ENCODE data around the gene EEIG1.

Gene EEIG1

GRCh38 chr9:128001151-128001778 lies 20.5 kb upstream of the EEIG1 start:
- WGBS, 2 experiments (ENCODE audit: insufficient coverage in 2 of 2) = 70 to 71% methylated on average over 8 to 10 of the region's 10 CpGs
- H3K27ac ChIP-seq (ENCODE audit: low read depth, low read length, severe bottlenecking) = peak overlapping the region; percentile 96
- no peak overlapping the region for H3K4me3 ChIP-seq (ENCODE audit: extremely low read depth, insufficient read depth, low read length, poor library complexity, severe bottlenecking)
- peaks cover 5% of the 10 kb centered on the region for H3K9me3 ChIP-seq (ENCODE audit: control insufficient read depth, low read length)
- H3K4me1 ChIP-seq (ENCODE audit: control insufficient read depth, insufficient read depth, low read length, poor library complexity, severe bottlenecking) = peaks cover 23% of the 10 kb centered on the region
- no peaks in the 10 kb centered on the region for H3K36me3 ChIP-seq (ENCODE audit: control insufficient read depth, insufficient read depth, low read length)

GRCh38 chr9:127999461-127999860 lies 18.7 kb upstream of the EEIG1 start:
- H3K4me1 ChIP-seq (ENCODE audit: control insufficient read depth, insufficient read depth, low read length, poor library complexity, severe bottlenecking) = peaks cover 23% of the 10 kb centered on the region
- H3K4me3 ChIP-seq (ENCODE audit: extremely low read depth, insufficient read depth, low read length, poor library complexity, severe bottlenecking) = no peak overlapping the region
- peaks cover 5% of the 10 kb centered on the region for H3K9me3 ChIP-seq (ENCODE audit: control insufficient read depth, low read length)
- H3K27ac ChIP-seq (ENCODE audit: low read depth, low read length, severe bottlenecking) = no peak overlapping the region
- no peaks in the 10 kb centered on the region for H3K36me3 ChIP-seq (ENCODE audit: control insufficient read depth, insufficient read depth, low read length)
- 92% methylated on average over 2 of the region's 2 CpGs; no CpG with 5 or more reads in 1 of the 2 experiments for WGBS, 2 experiments (ENCODE audit: insufficient coverage in 2 of 2)

GRCh38 chr9:127993721-127994120 lies 12.9 kb upstream of the EEIG1 start:
- H3K4me3 ChIP-seq (ENCODE audit: extremely low read depth, insufficient read depth, low read length, poor library complexity, severe bottlenecking) = no peak overlapping the region
- no peak overlapping the region for H3K27ac ChIP-seq (ENCODE audit: low read depth, low read length, severe bottlenecking)
- H3K36me3 ChIP-seq (ENCODE audit: control insufficient read depth, insufficient read depth, low read length) = no peaks in the 10 kb centered on the region
- no peaks in the 10 kb centered on the region for H3K9me3 ChIP-seq (ENCODE audit: control insufficient read depth, low read length)
- no peaks in the 10 kb centered on the region for H3K4me1 ChIP-seq (ENCODE audit: control insufficient read depth, insufficient read depth, low read length, poor library complexity, severe bottlenecking)
- 93 to 100% methylated on average over 2 to 3 of the region's 4 CpGs for WGBS, 2 experiments (ENCODE audit: insufficient coverage in 2 of 2)

- Histone ChIP-seq H3K27ac (ENCODE audit: low read depth, low read length, severe bottlenecking) (no peak overlapping the region), H3K4me3 (ENCODE audit: extremely low read depth, insufficient read depth, low read length, poor library complexity, severe bottlenecking) (no peak overlapping the region), H3K36me3 (ENCODE audit: control insufficient read depth, insufficient read depth, low read length) (no peaks in the 10 kb centered on the region), H3K9me3 (ENCODE audit: control insufficient read depth, low read length) (no peaks in the 10 kb centered on the region), H3K4me1 (ENCODE audit: control insufficient read depth, insufficient read depth, low read length, poor library complexity, severe bottlenecking) (no peaks in the 10 kb centered on the region)
- WGBS, 2 experiments (ENCODE audit: insufficient coverage in 2 of 2) = 93% methylated on average over 2 to 3 of the region's 3 CpGs
Measured at GRCh38 chr9:127991757-127992274, 11.0 kb upstream of the EEIG1 start.

GRCh38 chr9:127991017-127991756 lies 10.4 kb upstream of the EEIG1 start:
- no peaks in the 10 kb centered on the region for H3K4me1 ChIP-seq (ENCODE audit: control insufficient read depth, insufficient read depth, low read length, poor library complexity, severe bottlenecking)
- no peaks in the 10 kb centered on the region for H3K36me3 ChIP-seq (ENCODE audit: control insufficient read depth, insufficient read depth, low read length)
- no peak overlapping the region for H3K4me3 ChIP-seq (ENCODE audit: extremely low read depth, insufficient read depth, low read length, poor library complexity, severe bottlenecking)
- H3K9me3 ChIP-seq (ENCODE audit: control insufficient read depth, low read length) = no peaks in the 10 kb centered on the region
- WGBS, 2 experiments (ENCODE audit: insufficient coverage in 2 of 2) = 85 to 95% methylated on average over 6 of the region's 10 CpGs
- no peak overlapping the region for H3K27ac ChIP-seq (ENCODE audit: low read depth, low read length, severe bottlenecking)

- Histone ChIP-seq H3K4me1 (ENCODE audit: control insufficient read depth, insufficient read depth, low read length, poor library complexity, severe bottlenecking) (no peaks in the 10 kb centered on the region), H3K4me3 (ENCODE audit: extremely low read depth, insufficient read depth, low read length, poor library complexity, severe bottlenecking) (no peak overlapping the region), H3K27ac (ENCODE audit: low read depth, low read length, severe bottlenecking) (no peak overlapping the region), H3K9me3 (ENCODE audit: control insufficient read depth, low read length) (no peaks in the 10 kb centered on the region), H3K36me3 (ENCODE audit: control insufficient read depth, insufficient read depth, low read length) (no peaks in the 10 kb centered on the region)
- WGBS, 2 experiments (ENCODE audit: insufficient coverage in 2 of 2) = 67 to 77% methylated on average over 2 of the region's 3 CpGs
Measured at GRCh38 chr9:127990554-127990953, 9.8 kb upstream of the EEIG1 start.

- H3K9me3 ChIP-seq (ENCODE audit: control insufficient read depth, low read length) = no peaks in the 10 kb centered on the region
- H3K27ac ChIP-seq (ENCODE audit: low read depth, low read length, severe bottlenecking) = no peak overlapping the region
- WGBS, 2 experiments (ENCODE audit: insufficient coverage in 2 of 2) = 85 to 93% methylated on average over 3 to 4 of the region's 4 CpGs
- no peak overlapping the region for H3K4me3 ChIP-seq (ENCODE audit: extremely low read depth, insufficient read depth, low read length, poor library complexity, severe bottlenecking)
- no peaks in the 10 kb centered on the region for H3K36me3 ChIP-seq (ENCODE audit: control insufficient read depth, insufficient read depth, low read length)
- no peaks in the 10 kb centered on the region for H3K4me1 ChIP-seq (ENCODE audit: control insufficient read depth, insufficient read depth, low read length, poor library complexity, severe bottlenecking)
Measured at GRCh38 chr9:127989094-127989493, 8.3 kb upstream of the EEIG1 start.

GRCh38 chr9:127987103-127987614 lies 6.4 kb upstream of the EEIG1 start:
- Histone ChIP-seq H3K4me1 (ENCODE audit: control insufficient read depth, insufficient read depth, low read length, poor library complexity, severe bottlenecking) (peaks cover 3% of the 10 kb centered on the region), H3K36me3 (ENCODE audit: control insufficient read depth, insufficient read depth, low read length) (no peaks in the 10 kb centered on the region), H3K27ac (ENCODE audit: low read depth, low read length, severe bottlenecking) (no peak overlapping the region), H3K4me3 (ENCODE audit: extremely low read depth, insufficient read depth, low read length, poor library complexity, severe bottlenecking) (no peak overlapping the region), H3K9me3 (ENCODE audit: control insufficient read depth, low read length) (no peaks in the 10 kb centered on the region)
- WGBS, 2 experiments (ENCODE audit: insufficient coverage in 2 of 2) = 91 to 94% methylated on average over 8 to 9 of the region's 9 CpGs

GRCh38 chr9:127985011-127985410 lies 4.2 kb upstream of the EEIG1 start:
- Histone ChIP-seq H3K4me3 (ENCODE audit: extremely low read depth, insufficient read depth, low read length, poor library complexity, severe bottlenecking) (no peak overlapping the region), H3K27ac (ENCODE audit: low read depth, low read length, severe bottlenecking) (no peak overlapping the region), H3K4me1 (ENCODE audit: control insufficient read depth, insufficient read depth, low read length, poor library complexity, severe bottlenecking) (peaks cover 9% of the 10 kb centered on the region), H3K9me3 (ENCODE audit: control insufficient read depth, low read length) (no peaks in the 10 kb centered on the region), H3K36me3 (ENCODE audit: control insufficient read depth, insufficient read depth, low read length) (no peaks in the 10 kb centered on the region)
- WGBS, 2 experiments (ENCODE audit: insufficient coverage in 2 of 2) = 91 to 95% methylated on average over 3 of the region's 3 CpGs

- H3K27ac ChIP-seq (ENCODE audit: low read depth, low read length, severe bottlenecking) = no peak overlapping the region
- WGBS, 2 experiments (ENCODE audit: insufficient coverage in 2 of 2) = 94 to 95% methylated on average over 7 to 9 of the region's 9 CpGs
- no peak overlapping the region for H3K4me3 ChIP-seq (ENCODE audit: extremely low read depth, insufficient read depth, low read length, poor library complexity, severe bottlenecking)
- H3K4me1 ChIP-seq (ENCODE audit: control insufficient read depth, insufficient read depth, low read length, poor library complexity, severe bottlenecking) = peaks cover 11% of the 10 kb centered on the region
- H3K36me3 ChIP-seq (ENCODE audit: control insufficient read depth, insufficient read depth, low read length) = no peaks in the 10 kb centered on the region
- no peaks in the 10 kb centered on the region for H3K9me3 ChIP-seq (ENCODE audit: control insufficient read depth, low read length)
Measured at GRCh38 chr9:127983847-127984289, 3.1 kb upstream of the EEIG1 start.

- H3K9me3 ChIP-seq (ENCODE audit: control insufficient read depth, low read length) = no peaks in the 10 kb centered on the region
- no peaks in the 10 kb centered on the region for H3K36me3 ChIP-seq (ENCODE audit: control insufficient read depth, insufficient read depth, low read length)
- H3K4me3 ChIP-seq (ENCODE audit: extremely low read depth, insufficient read depth, low read length, poor library complexity, severe bottlenecking) = no peak overlapping the region
- peaks cover 18% of the 10 kb centered on the region for H3K4me1 ChIP-seq (ENCODE audit: control insufficient read depth, insufficient read depth, low read length, poor library complexity, severe bottlenecking)
- no peak overlapping the region for H3K27ac ChIP-seq (ENCODE audit: low read depth, low read length, severe bottlenecking)
- 100% methylated on average over 1 of the region's 1 CpG for WGBS, 2 experiments (ENCODE audit: insufficient coverage in 2 of 2)
Measured at GRCh38 chr9:127982912-127983311, 2.1 kb upstream of the EEIG1 start.
